Choroid plexus epithelial cell (primary cell): ENCODE results near the gene GAS2L3.

Experiments used
- DNase-seq: peaks from one replicate; pipeline ENCODE4 v3.0.0-alpha.2; 2010; ENCODE audit warnings: low read depth
- H3K4me3 ChIP-seq: 2 replicates; pipeline ENCODE4 v1.5.1; 2011; ENCODE audit warnings: low read depth, mild to moderate bottlenecking, control low read depth, low read length, moderate library complexity
- TF ChIP-seq, protein P1 (sequence below): conservative IDR thresholded peaks from 2 replicates; pipeline ENCODE4 v1.5.1; 2011; ENCODE audit warnings: low read depth, mild to moderate bottlenecking, control low read depth, inconsistent platforms, low read length, moderate library complexity

Gene GAS2L3

DNA sequence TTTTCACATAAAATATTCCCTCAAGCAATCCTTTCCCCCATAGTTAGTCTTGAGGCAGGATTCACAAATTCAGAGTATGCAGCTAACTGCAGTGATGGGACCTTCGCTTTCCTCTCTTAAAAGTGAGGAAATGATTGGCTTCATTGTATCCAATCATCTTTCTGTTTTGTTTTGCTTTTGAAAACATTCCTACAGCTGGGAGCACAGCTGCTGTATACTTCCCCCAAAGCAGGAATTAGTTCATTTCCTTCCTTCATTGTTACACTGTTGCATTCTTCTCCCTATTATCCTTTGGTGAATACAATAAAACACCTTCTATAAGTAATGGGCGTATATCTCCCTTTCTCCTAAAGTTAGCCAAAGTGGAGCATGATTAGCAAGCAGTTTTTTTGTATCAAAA is 9.4 kb upstream of the GAS2L3 start:
- no peak for DNase-seq
- TF ChIP-seq, protein P1, sequence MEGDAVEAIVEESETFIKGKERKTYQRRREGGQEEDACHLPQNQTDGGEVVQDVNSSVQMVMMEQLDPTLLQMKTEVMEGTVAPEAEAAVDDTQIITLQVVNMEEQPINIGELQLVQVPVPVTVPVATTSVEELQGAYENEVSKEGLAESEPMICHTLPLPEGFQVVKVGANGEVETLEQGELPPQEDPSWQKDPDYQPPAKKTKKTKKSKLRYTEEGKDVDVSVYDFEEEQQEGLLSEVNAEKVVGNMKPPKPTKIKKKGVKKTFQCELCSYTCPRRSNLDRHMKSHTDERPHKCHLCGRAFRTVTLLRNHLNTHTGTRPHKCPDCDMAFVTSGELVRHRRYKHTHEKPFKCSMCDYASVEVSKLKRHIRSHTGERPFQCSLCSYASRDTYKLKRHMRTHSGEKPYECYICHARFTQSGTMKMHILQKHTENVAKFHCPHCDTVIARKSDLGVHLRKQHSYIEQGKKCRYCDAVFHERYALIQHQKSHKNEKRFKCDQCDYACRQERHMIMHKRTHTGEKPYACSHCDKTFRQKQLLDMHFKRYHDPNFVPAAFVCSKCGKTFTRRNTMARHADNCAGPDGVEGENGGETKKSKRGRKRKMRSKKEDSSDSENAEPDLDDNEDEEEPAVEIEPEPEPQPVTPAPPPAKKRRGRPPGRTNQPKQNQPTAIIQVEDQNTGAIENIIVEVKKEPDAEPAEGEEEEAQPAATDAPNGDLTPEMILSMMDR, result no peak
- no peak overlapping the region for H3K4me3 ChIP-seq

DNA sequence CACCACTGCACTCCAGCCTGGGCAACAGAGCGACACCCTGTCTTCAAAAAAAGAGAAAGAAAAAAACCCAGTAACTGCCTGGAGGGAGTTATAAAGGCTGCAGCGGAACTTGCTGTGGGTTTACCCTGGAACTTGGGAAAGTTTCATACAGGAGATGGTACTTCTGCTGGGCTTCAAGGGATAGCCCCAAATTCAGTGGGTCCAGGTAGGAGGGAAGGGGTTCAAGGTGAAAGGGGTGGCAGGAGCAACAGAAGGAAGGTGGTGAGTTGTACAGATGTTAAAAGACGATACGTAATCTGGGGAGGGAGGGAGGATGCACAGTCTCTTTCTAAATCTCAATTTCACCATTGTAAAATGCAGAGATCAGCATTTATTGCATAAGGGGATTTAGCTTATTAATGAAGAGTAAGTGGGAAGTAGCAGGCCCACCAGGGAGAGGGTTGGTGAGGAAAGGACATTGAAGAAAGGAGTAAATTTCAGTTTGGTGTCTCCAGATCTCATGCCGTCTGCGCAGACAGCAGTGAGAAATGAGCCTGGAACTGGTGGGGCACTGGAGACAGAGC is 8.5 kb upstream of the GAS2L3 start:
- no peak overlapping the region for H3K4me3 ChIP-seq
- TF ChIP-seq, protein P1, result no peak
- DNase-seq, result no peak

DNA sequence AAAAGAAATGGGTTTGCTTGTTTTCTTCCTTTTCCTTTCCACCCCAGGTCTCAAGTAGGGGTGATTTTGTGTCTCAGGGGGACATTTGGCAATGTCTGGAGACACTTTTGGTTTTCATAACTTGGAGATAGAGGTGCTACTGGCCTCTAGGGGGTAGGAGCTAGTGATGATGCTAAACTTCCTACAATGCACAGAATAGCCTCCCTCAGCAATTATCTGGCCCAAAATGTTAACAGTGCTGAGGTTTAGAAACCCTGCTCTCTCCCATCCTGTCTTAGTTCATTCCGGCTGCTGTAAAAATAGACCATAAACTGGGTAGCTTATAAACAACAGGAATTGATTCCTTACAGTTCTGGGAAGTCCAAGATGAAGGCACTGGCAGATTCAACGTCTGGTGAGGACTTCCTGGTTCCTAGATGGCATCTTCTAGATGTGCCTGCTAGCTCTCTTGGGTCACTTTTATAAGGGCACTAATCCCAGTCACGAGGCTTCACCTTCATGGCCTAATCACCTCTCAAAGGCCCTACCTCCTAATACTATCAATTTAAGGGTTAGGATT is 7.4 kb upstream of the GAS2L3 start:
- DNase-seq, result no peak
- TF ChIP-seq, protein P1, result no peak
- H3K4me3 ChIP-seq, result no peak overlapping the region

DNA sequence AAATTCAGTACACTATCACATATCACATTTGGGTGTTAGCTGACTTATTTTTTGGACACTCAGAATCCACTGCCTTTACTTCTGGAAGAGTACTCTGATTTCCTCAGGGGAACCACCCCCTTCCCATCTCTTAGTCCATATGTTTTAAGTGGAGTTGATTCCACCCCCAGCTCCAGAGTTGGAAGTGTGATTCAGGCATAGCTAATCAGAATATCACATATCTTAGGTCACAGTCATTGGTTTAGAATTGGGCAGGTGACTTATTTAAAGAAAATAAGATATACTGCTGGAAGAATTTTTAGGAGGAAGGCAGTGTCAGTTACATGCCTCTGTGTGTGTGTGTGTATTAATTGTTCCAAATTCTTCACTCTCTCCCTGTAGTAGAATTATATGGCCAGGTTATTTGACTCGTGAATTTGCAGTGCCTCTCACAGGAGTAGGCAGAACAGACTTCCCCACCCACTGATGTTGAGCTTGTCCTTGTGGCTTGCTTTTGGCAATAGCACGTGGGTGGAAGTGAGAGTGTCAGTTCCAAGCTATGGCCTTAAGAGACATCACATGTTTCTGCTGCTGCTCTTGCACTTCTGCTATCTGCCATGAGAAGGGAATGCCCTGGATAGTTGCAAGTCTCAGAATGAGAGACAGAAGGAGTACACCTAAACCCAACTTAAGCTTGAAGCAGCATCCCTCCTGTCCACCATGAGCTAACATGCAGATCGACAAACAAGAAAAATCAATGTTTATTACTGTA is 6.4 kb upstream of the GAS2L3 start:
- DNase-seq, result peak; percentile 56
- TF ChIP-seq, protein P1, result no peak
- no peak overlapping the region for H3K4me3 ChIP-seq

DNA sequence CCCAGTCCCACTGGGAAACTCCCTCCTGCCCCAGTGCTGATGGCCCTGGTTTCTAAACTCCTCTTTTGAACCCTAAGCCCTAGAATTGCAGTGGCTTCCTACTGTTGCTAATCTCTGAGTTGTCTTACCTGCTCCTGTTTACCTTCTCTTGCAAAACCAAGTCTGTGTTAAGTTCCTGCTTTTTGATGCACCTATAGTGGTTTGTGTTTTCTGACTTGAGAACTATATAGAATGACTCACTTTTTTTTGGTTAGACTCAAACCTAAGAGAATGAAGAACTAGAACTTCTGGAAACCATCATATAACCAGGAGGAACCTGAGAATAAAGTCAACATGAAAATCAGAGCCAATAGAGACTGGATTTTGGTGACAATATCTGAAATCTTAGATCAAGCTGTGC is 5.5 kb upstream of the GAS2L3 start:
- TF ChIP-seq, protein P1, result no peak
- DNase-seq, result no peak
- H3K4me3 ChIP-seq, result no peak overlapping the region

DNA sequence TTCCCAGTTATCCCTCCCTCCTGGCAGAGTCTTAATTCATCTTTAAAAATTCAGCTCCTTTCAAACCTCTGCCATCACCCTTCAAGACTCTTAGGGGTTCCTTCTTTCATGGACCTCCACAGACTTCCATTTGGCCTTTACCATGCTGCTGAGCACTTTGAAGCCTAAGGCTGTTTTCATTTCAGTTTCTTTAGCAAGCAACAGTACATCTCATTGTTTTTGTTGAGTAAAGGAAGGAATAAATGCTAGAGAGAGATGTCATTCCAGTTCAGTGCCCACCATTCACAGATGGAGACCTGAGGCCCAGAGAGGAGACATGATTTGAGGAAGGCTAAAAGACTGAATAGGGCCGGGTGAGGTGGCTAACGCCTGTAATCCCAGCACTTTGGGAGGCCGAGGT is 1.3 kb upstream of the GAS2L3 start:
- no peak overlapping the region for H3K4me3 ChIP-seq
- TF ChIP-seq, protein P1, result no peak
- no peak for DNase-seq
